GM12892 (cell line): Measurements from ENCODE around the gene R3HDM4.

ENCODE experiments used
- POLR2A ChIP-seq: IDR thresholded peaks from 2 replicates; pipeline ENCODE4 v1.6.1; 2011; ENCODE audit warnings: low read depth, low read length, control low read depth
- POLR2AphosphoS5 ChIP-seq: IDR thresholded peaks from 2 replicates; pipeline ENCODE4 v1.6.1; 2011; ENCODE audit warnings: low read depth, low read length, control low read depth

GRCh38 chr19:861756-862580 is 51.1 kb downstream of the R3HDM4 start:
- TF ChIP-seq POLR2A (no peak), POLR2AphosphoS5 (no peak)
